ENCODE results near the gene PWWP2A.

DNA sequence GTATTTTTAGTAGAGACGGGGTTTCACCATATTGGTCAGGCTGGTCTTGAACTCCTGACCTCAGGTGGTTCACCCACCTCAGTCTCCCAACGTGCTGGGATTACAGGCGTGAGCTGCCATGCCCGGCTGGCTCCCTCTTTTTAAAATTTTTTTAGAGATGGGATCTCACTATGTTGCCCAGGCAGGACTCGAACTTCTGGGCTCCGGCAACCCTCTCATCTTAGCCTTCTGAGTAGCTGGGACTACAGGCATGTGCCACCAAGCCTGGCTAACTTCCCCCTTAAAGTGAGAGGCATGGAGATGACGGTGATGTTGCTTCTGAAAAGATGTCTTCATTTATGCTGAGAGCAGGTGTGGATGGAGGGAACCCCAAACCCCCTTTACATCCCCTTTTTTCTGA lies 43.7 kb upstream of the PWWP2A start:
- TF ChIP-seq POLR2A (IDR thresholded peaks at IDR 0.05; ENCODE audit: low read depth, low read length) (no peak), POLR2AphosphoS5 (IDR thresholded peaks at IDR 0.05; ENCODE audit: low read depth, low read length) (no peak)
